HG03066 (cell line): ENCODE data around the gene NCK2.

Experiments
- ATAC-seq: cut with Tn5 transposase; IDR thresholded peaks from one replicate; pipeline ENCODE4 v1.9.1; 2021; ENCODE audit warnings: low read depth; ENCODE audit not compliant: unreplicated experiment

The NCK2 gene

GRCh38 chr2:105866216-105867185, 121.8 kb downstream of the NCK2 start:
- no peak for ATAC-seq

DNA sequence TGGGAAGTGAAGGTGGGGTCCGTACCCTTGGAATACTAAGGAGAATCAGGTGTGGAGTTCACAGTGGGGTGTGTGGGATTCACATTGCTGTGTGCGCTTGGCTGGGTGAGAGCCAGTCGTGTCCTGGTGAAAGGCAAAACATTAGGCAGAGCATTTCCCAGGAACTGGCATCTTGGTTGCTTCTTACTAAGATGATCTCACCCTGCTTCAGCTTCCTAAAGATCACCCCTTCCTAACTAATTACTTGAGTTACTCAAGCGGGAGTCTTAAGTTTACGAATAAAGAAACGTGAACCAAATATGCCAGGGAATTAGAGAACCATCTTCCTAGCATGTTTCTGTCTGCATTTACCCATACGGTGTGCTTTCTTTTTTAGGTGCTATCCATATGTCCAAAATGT, 122.9 kb downstream of the NCK2 start:
- no peak for ATAC-seq

- no peak for ATAC-seq
Measured at GRCh38 chr2:105868060-105868459, 123.3 kb downstream of the NCK2 start.

GRCh38 chr2:105869341-105869740, 124.6 kb downstream of the NCK2 start:
- ATAC-seq, result no peak

DNA sequence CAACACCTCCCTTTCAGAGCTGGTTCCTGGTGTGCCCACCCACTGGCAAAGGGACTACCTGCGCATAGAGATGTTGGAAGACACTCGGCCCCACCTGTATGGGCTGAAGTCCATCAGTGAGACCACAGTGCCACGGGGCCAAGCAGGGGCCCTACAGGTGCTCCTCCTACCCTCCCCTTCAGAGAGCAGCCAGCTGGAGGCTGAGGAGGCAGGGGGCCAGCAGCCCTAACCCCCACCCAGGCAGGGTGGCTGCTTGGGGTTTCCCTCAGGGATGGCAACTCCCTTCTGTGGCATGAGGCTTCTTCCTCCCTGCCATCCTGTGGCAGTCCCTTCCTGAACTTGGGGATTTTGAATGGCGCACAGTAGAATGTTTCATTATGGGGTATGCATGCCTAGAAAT, 125.3 kb downstream of the NCK2 start:
- ATAC-seq, result no peak

- no peak for ATAC-seq
Measured at GRCh38 chr2:105870858-105871257, 126.1 kb downstream of the NCK2 start.

DNA sequence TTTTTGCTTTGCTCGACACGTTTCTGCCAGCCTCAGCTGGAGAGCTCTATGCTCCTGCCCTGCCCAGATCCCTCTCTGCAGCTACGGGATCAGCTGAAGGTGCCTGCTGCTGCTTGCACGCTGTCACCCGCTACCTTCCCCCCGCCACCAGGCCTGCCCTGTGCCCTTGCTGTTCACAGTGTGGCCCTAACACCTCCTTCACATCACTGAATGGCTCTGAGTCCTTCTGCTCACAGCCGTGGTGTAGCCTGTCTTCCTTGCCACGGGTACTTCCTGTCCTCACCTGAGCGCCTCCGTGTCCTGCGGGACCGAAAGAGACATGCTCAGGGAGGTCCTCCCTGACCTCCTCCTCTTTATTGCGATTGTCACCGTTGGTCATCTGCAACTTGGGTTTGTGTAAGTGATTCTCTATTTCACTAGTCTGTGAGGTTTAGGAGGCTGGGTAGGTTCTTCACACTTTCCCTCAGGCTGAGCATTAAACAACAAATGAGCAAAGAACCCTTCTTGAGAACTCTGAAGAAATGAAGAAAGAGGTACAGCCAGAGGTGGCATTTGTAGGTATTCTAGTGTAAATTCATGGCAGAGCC, 127.5 kb downstream of the NCK2 start:
- no peak for ATAC-seq

GRCh38 chr2:105872830-105873229, 128.1 kb downstream of the NCK2 start:
- ATAC-seq, result no peak

GRCh38 chr2:105873281-105873680, 128.6 kb downstream of the NCK2 start:
- ATAC-seq, result peak; percentile 1

DNA sequence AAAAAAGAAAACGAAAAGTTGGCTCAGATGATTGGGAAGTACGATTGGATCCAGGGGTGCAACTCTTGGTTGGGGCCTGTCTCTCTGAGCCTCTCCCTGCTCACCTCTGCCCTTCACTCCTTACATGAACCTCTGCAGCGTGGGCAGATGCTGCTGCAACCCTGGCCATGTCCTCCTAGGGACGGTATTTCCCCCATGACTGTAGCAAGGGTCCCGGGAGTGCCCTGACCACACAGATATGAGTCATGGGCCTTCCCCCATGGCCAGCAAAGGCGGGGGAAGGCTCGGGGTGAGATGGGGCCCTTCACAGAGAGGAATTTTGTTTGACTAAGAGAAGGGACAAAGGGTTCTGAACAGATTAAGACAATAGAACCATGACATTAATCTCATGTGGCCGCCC, 129.0 kb downstream of the NCK2 start:
- peak; percentile 93 for ATAC-seq

- ATAC-seq, result no peak
Measured at GRCh38 chr2:105874466-105874865, 129.8 kb downstream of the NCK2 start.

- no peak for ATAC-seq
Measured at GRCh38 chr2:105875241-105875640, 130.5 kb downstream of the NCK2 start.

- no peak for ATAC-seq
Measured at GRCh38 chr2:105876191-105876590, 131.5 kb downstream of the NCK2 start.

- ATAC-seq, result no peak
Measured at GRCh38 chr2:105877945-105878344, 133.2 kb downstream of the NCK2 start.

DNA sequence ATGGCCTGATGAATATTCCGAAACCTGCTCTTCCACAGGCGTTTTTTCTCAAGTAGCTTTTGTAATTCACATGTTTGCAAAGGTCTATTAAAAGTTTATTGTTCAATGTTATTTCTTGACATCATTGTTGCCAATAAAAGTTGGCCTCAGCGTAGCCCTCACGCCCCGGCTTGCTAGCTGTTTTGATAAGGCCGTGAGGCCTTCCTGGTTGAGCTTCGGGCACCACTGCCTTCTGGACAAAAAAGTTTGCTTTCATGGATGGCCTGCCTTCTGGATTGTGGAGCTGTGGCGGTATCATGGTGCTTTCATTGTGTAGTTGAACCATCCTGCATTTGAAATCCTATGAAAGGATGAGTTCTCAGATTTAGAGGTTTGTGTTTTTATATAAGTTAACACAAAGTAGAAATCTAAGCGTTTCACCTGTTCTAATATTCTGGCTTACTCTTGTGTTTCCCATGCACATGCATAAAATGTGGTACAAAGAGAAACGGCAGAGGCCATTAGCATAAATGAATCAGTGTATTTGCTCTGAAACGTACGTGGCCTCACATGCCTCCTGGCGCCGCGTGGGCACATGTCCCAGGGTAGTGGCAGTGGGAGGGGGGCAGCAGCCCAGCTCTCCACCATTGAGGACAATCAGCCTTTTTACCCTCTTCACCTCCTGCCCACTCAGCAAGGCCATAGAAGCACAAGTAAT, 134.5 kb downstream of the NCK2 start:
- ATAC-seq, result no peak

- ATAC-seq, result no peak
Measured at GRCh38 chr2:105879803-105880300, 135.1 kb downstream of the NCK2 start.

DNA sequence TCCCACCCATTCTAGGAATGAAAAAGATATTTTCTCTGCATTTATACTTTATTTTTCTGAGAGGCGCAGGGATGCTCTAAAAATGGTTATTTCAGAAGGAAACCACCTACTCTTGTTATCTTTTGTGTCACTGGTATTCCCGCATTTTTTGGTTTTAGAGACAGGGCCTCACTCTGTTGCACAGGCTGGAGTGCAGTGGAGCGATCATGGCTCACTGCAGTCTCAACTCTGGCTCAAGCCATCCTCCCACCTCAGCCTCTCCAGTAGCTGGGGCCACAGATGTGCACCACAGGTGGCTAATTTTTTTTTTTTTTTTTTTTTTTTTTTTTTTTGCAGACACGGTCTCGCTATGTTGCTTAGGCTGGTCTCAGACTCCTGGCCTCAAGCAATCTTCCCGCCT, 135.9 kb downstream of the NCK2 start:
- no peak for ATAC-seq

DNA sequence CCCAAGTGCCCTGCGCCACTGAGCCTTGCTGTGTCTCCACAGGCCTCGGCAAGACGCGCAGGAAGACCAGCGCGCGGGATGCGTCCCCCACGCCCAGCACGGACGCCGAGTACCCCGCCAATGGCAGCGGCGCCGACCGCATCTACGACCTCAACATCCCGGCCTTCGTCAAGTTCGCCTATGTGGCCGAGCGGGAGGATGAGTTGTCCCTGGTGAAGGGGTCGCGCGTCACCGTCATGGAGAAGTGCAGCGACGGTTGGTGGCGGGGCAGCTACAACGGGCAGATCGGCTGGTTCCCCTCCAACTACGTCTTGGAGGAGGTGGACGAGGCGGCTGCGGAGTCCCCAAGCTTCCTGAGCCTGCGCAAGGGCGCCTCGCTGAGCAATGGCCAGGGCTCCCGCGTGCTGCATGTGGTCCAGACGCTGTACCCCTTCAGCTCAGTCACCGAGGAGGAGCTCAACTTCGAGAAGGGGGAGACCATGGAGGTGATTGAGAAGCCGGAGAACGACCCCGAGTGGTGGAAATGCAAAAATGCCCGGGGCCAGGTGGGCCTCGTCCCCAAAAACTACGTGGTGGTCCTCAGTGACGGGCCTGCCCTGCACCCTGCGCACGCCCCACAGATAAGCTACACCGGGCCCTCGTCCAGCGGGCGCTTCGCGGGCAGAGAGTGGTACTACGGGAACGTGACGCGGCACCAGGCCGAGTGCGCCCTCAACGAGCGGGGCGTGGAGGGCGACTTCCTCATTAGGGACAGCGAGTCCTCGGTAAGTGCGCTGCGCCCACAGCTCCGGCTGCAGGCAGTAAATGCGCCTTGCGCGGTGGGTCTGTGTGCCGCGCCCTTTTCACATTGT, 136.8 kb downstream of the NCK2 start:
- ATAC-seq, result no peak

- ATAC-seq, result no peak
Measured at GRCh38 chr2:105882341-105882740, 137.6 kb downstream of the NCK2 start.

DNA sequence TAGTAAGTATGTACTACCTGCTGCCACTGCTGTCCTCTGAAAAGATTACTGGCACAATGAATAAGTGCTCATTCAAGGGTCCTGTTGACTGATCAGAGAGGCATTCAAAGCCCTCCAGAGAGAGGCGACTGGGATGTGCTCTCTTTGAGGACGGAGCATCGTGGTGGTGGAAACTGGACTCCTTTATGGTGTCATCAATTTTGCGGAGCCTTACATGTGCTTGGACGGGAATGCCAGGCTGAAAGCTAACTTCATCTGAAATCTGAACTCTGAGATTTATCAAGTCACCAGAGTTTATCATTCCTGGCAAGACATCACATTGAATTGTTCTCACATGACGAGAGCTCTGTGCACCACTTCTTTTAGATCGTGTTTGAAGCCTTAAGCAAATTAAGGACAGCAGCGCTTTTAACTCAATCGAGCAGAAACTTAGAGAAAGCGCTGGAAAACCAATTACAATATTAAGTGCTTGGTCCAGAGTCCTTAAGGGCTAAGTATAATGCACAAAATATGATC, 138.3 kb downstream of the NCK2 start:
- no peak for ATAC-seq
